Caco-2 (cell line): Measurements from ENCODE around the gene MYO5C. TPM values are rescaled to one million over a fixed set of nuclear protein-coding genes. Genes with fewer than 3 reads are reported as not detected.

Experiments used
- BruUV-seq: library from RNA; stranded (reverse); fragments of 400-500 nt; replicated peaks from 2 replicates; lab custom pipeline; 2021; lab: Mats Ljungman, UMichigan
- CTCF ChIA-PET: fragments of 300-600 bp; sonication (Branson Sonifier 250); formaldehyde crosslinking; loops from one replicate; lab custom pipeline; 2022; ENCODE audit warnings: antibody characterized with exemption; lab: Charles Lee
- POLR2A ChIA-PET: fragments of 300-600 bp; sonication (Branson Sonifier 250); formaldehyde crosslinking; loops from one replicate; lab custom pipeline; 2022; ENCODE audit warnings: antibody characterized with exemption; lab: Charles Lee
- DNase-seq, 2 experiments: peaks; one replicate each; pipeline versions ENCODE4 v3.0.0 to v3.0.0-alpha.2; 2020 to 2022
- H3K27me3 ChIP-seq: replicated peaks from 2 replicates; pipeline ENCODE4 v1.6.0; 2011; ENCODE audit warnings: low read length; ENCODE audit not compliant: control insufficient read depth, insufficient read depth
- H3K36me3 ChIP-seq: 2 replicates; pipeline ENCODE4 v1.5.1; 2011; ENCODE audit warnings: low read length; ENCODE audit not compliant: control insufficient read depth, insufficient read depth
- H3K4me1 ChIP-seq: fragments of 250-450 bp; sonication (Bioruptor Pico); 2 replicates; pipeline ENCODE4 v1.5.1; 2020; ENCODE audit warnings: mild to moderate bottlenecking
- H3K4me3 ChIP-seq: 2 replicates; pipeline ENCODE4 v1.5.1; 2011; ENCODE audit warnings: low read depth, mild to moderate bottlenecking, control low read depth, low read length
- H3K9me3 ChIP-seq: fragments of 250-450 bp; sonication (Bioruptor Pico); 2 replicates; pipeline ENCODE4 v1.5.1; 2020; ENCODE audit warnings: mild to moderate bottlenecking, moderate library complexity
- H3K27ac Mint-ChIP-seq: one replicate; pipeline ENCODE4 v1.8.0; 2022; ENCODE audit warnings: mixed read lengths; ENCODE audit not compliant: unreplicated experiment
- H3K27me3 Mint-ChIP-seq: one replicate; pipeline ENCODE4 v1.8.0; 2022; ENCODE audit warnings: mixed read lengths; ENCODE audit not compliant: insufficient read depth, unreplicated experiment
- H3K36me3 Mint-ChIP-seq: one replicate; pipeline ENCODE4 v1.8.0; 2022; ENCODE audit warnings: mild to moderate bottlenecking, mixed read lengths; ENCODE audit not compliant: insufficient read depth, unreplicated experiment
- H3K4me1 Mint-ChIP-seq: one replicate; pipeline ENCODE4 v1.8.0; 2022; ENCODE audit warnings: low read depth, mixed read lengths; ENCODE audit not compliant: unreplicated experiment
- H3K4me3 Mint-ChIP-seq: one replicate; pipeline ENCODE4 v1.8.0; 2022; ENCODE audit warnings: mild to moderate bottlenecking, moderate library complexity, mixed read lengths; ENCODE audit not compliant: unreplicated experiment
- H3K9me3 Mint-ChIP-seq: one replicate; pipeline ENCODE4 v1.8.0; 2022; ENCODE audit warnings: mixed read lengths; ENCODE audit not compliant: unreplicated experiment
- intact Hi-C: fragments of 100-400 bp; cut with micrococcal nuclease; formaldehyde crosslinking; loops from one replicate; pipeline ENCODE4 v1.10.0; 2022; ENCODE audit not compliant: unreplicated experiment
- total RNA-seq: library from RNA; stranded (reverse); gene quantifications from 2 replicates; pipeline ENCODE4 v1.2.3, GENCODE V29; 2022
- TF ChIP-seq, protein P1 (sequence below), 2 experiments: fragments of 200-600 bp in 1 of 2; IDR thresholded peaks; 1 replicate in 1 of 2; 2 replicates in 1 of 2; pipeline versions ENCODE4 v1.5.1 to v1.8.0; 2011 to 2022; ENCODE audit warnings: antibody characterized with exemption in 1 of 2, control low read depth in 1 of 2, inconsistent platforms in 1 of 2, low read depth in 1 of 2, low read length in 1 of 2, mild to moderate bottlenecking in 1 of 2, moderate library complexity in 1 of 2; ENCODE audit not compliant: insufficient read depth in 1 of 2, severe bottlenecking in 1 of 2, unreplicated experiment in 1 of 2

The MYO5C gene
- total RNA-seq, 1 experiment from 2014 or later = 33.5 TPM

GRCh38 chr15:52261498-52262242 is 33.9 kb downstream of the MYO5C start:
- no peaks in the 10 kb centered on the region for H3K4me1 ChIP-seq
- ChIA-PET CTCF (interaction anchor here (0.6 kb wide), 2 partner anchors 9 to 356 kb away, joined by 3 read pairs; no protein-coding TSS in a partner anchor), POLR2A (no interaction called here)
- no peaks in the 10 kb centered on the region for H3K27me3 ChIP-seq
- intact Hi-C loops = no loop called here
- H3K36me3 ChIP-seq = no peaks in the 10 kb centered on the region
- no peaks in the 10 kb centered on the region for H3K9me3 Mint-ChIP-seq
- H3K4me1 Mint-ChIP-seq = no peaks in the 10 kb centered on the region
- BruUV-seq = no TSS peak
- H3K27me3 Mint-ChIP-seq = no peaks in the 10 kb centered on the region
- no peak overlapping the region for H3K4me3 Mint-ChIP-seq
- peaks cover 6% of the 10 kb centered on the region for H3K36me3 Mint-ChIP-seq
- TF ChIP-seq, protein P1, sequence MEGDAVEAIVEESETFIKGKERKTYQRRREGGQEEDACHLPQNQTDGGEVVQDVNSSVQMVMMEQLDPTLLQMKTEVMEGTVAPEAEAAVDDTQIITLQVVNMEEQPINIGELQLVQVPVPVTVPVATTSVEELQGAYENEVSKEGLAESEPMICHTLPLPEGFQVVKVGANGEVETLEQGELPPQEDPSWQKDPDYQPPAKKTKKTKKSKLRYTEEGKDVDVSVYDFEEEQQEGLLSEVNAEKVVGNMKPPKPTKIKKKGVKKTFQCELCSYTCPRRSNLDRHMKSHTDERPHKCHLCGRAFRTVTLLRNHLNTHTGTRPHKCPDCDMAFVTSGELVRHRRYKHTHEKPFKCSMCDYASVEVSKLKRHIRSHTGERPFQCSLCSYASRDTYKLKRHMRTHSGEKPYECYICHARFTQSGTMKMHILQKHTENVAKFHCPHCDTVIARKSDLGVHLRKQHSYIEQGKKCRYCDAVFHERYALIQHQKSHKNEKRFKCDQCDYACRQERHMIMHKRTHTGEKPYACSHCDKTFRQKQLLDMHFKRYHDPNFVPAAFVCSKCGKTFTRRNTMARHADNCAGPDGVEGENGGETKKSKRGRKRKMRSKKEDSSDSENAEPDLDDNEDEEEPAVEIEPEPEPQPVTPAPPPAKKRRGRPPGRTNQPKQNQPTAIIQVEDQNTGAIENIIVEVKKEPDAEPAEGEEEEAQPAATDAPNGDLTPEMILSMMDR (IDR thresholded peaks at IDR 0.05; ENCODE audit: insufficient read depth in 1 of 2, low read depth in 1 of 2, low read length in 1 of 2, severe bottlenecking in 1 of 2, unreplicated experiment in 1 of 2) = no peak
- no peak overlapping the region for H3K4me3 ChIP-seq
- no peaks in the 10 kb centered on the region for H3K9me3 ChIP-seq
- H3K27ac Mint-ChIP-seq = no peak overlapping the region
- peak in 1 of 2 experiments; percentile 40 for DNase-seq

DNA sequence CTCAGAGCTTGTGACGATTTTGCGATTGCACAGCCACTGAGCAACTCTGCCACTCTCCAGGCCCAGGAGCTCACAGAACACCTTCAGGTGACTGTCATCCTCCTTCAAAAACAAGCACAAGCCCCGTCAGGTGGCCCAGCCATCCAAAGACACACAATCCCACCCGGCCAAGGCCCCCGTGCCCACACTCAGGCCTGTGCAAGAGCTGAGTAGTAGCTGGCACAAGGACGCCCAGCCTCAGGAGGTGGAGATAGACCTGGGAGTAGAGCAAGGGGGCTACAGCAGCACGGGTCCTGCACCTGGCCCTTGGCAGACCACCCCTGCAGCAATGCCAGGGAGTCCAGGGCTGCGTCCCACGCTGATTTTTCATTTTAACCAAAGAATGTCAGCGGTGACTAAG is 34.6 kb downstream of the MYO5C start:
- Mint-ChIP-seq H3K27ac (no peak overlapping the region), H3K4me1 (no peaks in the 10 kb centered on the region), H3K36me3 (peaks cover 10% of the 10 kb centered on the region), H3K27me3 (no peaks in the 10 kb centered on the region), H3K4me3 (no peak overlapping the region), H3K9me3 (no peaks in the 10 kb centered on the region)
- Histone ChIP-seq H3K4me3 (no peak overlapping the region), H3K4me1 (no peaks in the 10 kb centered on the region), H3K9me3 (no peaks in the 10 kb centered on the region), H3K36me3 (no peaks in the 10 kb centered on the region), H3K27me3 (no peaks in the 10 kb centered on the region)
- intact Hi-C loops = no loop called here
- ChIA-PET CTCF (no interaction called here), POLR2A (no interaction called here)
- TF ChIP-seq, protein P1 (IDR thresholded peaks at IDR 0.05; ENCODE audit: insufficient read depth in 1 of 2, low read depth in 1 of 2, low read length in 1 of 2, severe bottlenecking in 1 of 2, unreplicated experiment in 1 of 2) = no peak
- no peak for DNase-seq
- no TSS peak for BruUV-seq

DNA sequence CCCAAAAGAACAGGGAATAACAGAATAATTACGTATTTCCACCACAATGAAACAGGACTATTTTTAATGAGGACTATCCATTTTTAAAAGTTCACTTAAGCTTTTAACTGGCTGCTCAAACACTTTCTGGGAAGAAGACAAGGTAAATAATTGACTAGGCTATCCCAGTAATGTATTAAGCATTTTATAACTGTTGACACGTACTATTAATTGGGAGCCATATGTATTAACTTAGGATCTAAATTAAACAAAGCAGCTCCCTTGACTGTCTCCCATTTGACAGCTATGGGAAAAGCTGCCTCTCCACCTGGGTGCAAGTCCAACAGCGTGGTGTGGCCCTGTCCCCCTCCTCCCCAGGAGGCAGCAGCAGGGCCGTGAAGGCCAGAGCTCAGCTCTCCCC is 36.1 kb downstream of the MYO5C start:
- H3K36me3 ChIP-seq = peaks cover 1% of the 10 kb centered on the region; the same call in 1 of the 2 replicates
- Mint-ChIP-seq H3K4me1 (no peaks in the 10 kb centered on the region), H3K4me3 (no peak overlapping the region), H3K36me3 (peaks cover 16% of the 10 kb centered on the region), H3K27me3 (no peaks in the 10 kb centered on the region), H3K27ac (no peak overlapping the region), H3K9me3 (no peaks in the 10 kb centered on the region)
- no peaks in the 10 kb centered on the region for H3K4me1 ChIP-seq
- intact Hi-C loops = loop anchor here (10.0 kb wide), 2 partner anchors 135 to 265 kb away; partner anchors contain the start of gene MYO5A
- no peaks in the 10 kb centered on the region for H3K27me3 ChIP-seq
- no peak for DNase-seq
- TF ChIP-seq, protein P1 (IDR thresholded peaks at IDR 0.05; ENCODE audit: insufficient read depth in 1 of 2, low read depth in 1 of 2, low read length in 1 of 2, severe bottlenecking in 1 of 2, unreplicated experiment in 1 of 2) = no peak
- H3K9me3 ChIP-seq = no peaks in the 10 kb centered on the region
- no TSS peak for BruUV-seq
- H3K4me3 ChIP-seq = no peak overlapping the region
- ChIA-PET POLR2A (no interaction called here), CTCF (no interaction called here)
